ENCODE data around the gene ARHGAP45. TPM values are rescaled to one million over a fixed set of nuclear protein-coding genes. Genes with fewer than 3 reads are reported as not detected.
A peak's percentile ranks its signal among the peaks of the same experiment; 100 is the strongest.

ARHGAP45 gene
- total RNA-seq, 1 donor from 2014 or later, result 0.21 TPM

- DNase-seq (ENCODE audit: low read depth), result no peak
Measured at GRCh38 chr19:1054102-1055027, 12.6 kb upstream of the ARHGAP45 start.

GRCh38 chr19:1055028-1055425 is 11.9 kb upstream of the ARHGAP45 start:
- no peak for DNase-seq (ENCODE audit: low read depth)

- DNase-seq (ENCODE audit: low read depth), result no peak
Measured at GRCh38 chr19:1055886-1056620, 10.9 kb upstream of the ARHGAP45 start.

- peak; percentile 61 for DNase-seq (ENCODE audit: low read depth)
Measured at GRCh38 chr19:1057176-1057855, 9.7 kb upstream of the ARHGAP45 start.

GRCh38 chr19:1058112-1058511 is 8.9 kb upstream of the ARHGAP45 start:
- DNase-seq (ENCODE audit: low read depth), result no peak

- no peak for DNase-seq (ENCODE audit: low read depth)
Measured at GRCh38 chr19:1060689-1061088, 6.3 kb upstream of the ARHGAP45 start.

GRCh38 chr19:1061987-1062386 is 5.0 kb upstream of the ARHGAP45 start:
- no peak for DNase-seq (ENCODE audit: low read depth)

GRCh38 chr19:1062387-1063029 is 4.5 kb upstream of the ARHGAP45 start:
- no peak for DNase-seq (ENCODE audit: low read depth)

- DNase-seq (ENCODE audit: low read depth), result no peak
Measured at GRCh38 chr19:1063030-1063908, 3.7 kb upstream of the ARHGAP45 start.

- DNase-seq (ENCODE audit: low read depth), result no peak
Measured at GRCh38 chr19:1063909-1064660, 2.9 kb upstream of the ARHGAP45 start.

GRCh38 chr19:1064661-1065605 is 2.0 kb upstream of the ARHGAP45 start:
- no peak for DNase-seq (ENCODE audit: low read depth)

GRCh38 chr19:1065606-1066109 is 1.3 kb upstream of the ARHGAP45 start:
- DNase-seq (ENCODE audit: low read depth), result no peak

GRCh38 chr19:1066251-1066747 is 668 bp upstream of the ARHGAP45 start:
- no peak for DNase-seq (ENCODE audit: low read depth)

GRCh38 chr19:1067341-1067957 is 482 bp downstream of the ARHGAP45 start:
- DNase-seq (ENCODE audit: low read depth), result no peak

- DNase-seq (ENCODE audit: low read depth), result no peak
Measured at GRCh38 chr19:1068009-1069001, 1.3 kb downstream of the ARHGAP45 start.
